Measurements from ENCODE around the gene KCNK16. TPM values are rescaled to one million over a fixed set of nuclear protein-coding genes. Genes with fewer than 3 reads are reported as not detected.

Gene KCNK16
- polyA plus RNA-seq, 1 experiment: not detected

DNA sequence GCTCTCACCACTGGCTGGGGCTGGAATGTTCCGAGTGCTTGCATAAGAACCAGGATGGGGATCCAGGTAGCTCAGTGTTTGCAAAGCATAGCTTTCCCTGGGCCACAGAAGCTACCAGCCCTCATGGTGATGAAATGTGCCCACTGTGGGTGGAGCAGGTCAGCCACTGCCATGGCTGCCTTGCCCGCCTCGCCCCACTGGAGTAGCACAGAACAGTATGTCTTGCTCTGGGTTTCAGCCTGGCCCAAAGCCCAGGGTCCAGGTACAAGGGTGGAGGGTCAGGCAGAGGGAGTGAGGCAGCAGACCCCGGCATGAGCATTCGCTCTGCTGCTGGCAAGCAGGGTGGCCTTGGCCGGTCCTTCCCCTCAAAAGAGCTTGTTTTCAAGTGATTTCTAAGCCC lies 43.0 kb downstream of the KCNK16 start:
- H3K27me3 ChIP-seq (ENCODE audit: control insufficient read depth, insufficient read depth, low read length): no peaks in the 10 kb centered on the region
- TF ChIP-seq CTCF (IDR thresholded peaks at IDR 0.05; ENCODE audit: insufficient read depth, low read depth, low read length): no peak
- H3K36me3 ChIP-seq (ENCODE audit: control insufficient read depth, insufficient read depth, low read length): no peaks in the 10 kb centered on the region
- H3K4me3 ChIP-seq (ENCODE audit: low read depth, low read length): no peak overlapping the region
- DNase-seq (ENCODE audit: low read depth): no peak
- CTCF ChIA-PET: interaction anchor here (1.5 to 1.6 kb wide), 2 partner anchors 23 to 31 kb away, joined by 4 to 5 read pairs; no protein-coding TSS in a partner anchor
- POLR2A ChIA-PET: no interaction called here

GRCh38 chr6:39276379-39276995 lies 46.0 kb downstream of the KCNK16 start:
- CTCF ChIA-PET: no interaction called here
- DNase-seq (ENCODE audit: low read depth): no peak
- H3K27me3 ChIP-seq (ENCODE audit: control insufficient read depth, insufficient read depth, low read length): no peaks in the 10 kb centered on the region
- POLR2A ChIA-PET: no interaction called here
- no peak overlapping the region for H3K4me3 ChIP-seq (ENCODE audit: low read depth, low read length)
- no peaks in the 10 kb centered on the region for H3K36me3 ChIP-seq (ENCODE audit: control insufficient read depth, insufficient read depth, low read length)
- TF ChIP-seq CTCF (IDR thresholded peaks at IDR 0.05; ENCODE audit: insufficient read depth, low read depth, low read length): no peak

DNA sequence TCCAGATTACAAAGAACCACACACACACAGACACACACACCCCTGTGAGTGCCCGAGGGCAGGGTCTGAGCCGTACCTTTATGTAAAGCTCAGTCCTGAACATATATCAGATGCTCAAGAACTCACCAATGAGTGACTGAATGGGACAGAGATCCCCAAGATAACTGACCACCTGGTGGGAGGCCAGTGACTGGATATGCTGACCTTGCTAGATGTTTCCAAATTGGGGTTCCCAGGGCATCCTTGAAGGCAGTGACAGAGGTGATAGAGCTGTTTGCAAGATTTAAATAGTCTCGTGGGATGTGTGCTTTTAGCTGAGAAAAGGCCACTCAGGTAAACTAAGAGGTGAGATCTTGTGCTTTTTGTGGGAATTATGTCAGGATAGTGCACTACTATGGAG lies 47.6 kb downstream of the KCNK16 start:
- no peaks in the 10 kb centered on the region for H3K36me3 ChIP-seq (ENCODE audit: control insufficient read depth, insufficient read depth, low read length)
- POLR2A ChIA-PET: no interaction called here
- no peak for TF ChIP-seq CTCF (IDR thresholded peaks at IDR 0.05; ENCODE audit: insufficient read depth, low read depth, low read length)
- CTCF ChIA-PET: interaction anchor here (1.5 to 1.8 kb wide), 2 partner anchors 15 to 36 kb away, joined by 3 to 7 read pairs; no protein-coding TSS in a partner anchor
- H3K27me3 ChIP-seq (ENCODE audit: control insufficient read depth, insufficient read depth, low read length): no peaks in the 10 kb centered on the region
- DNase-seq (ENCODE audit: low read depth): no peak
- H3K4me3 ChIP-seq (ENCODE audit: low read depth, low read length): no peak overlapping the region

GRCh38 chr6:39274471-39274870 lies 48.0 kb downstream of the KCNK16 start:
- TF ChIP-seq CTCF (IDR thresholded peaks at IDR 0.05; ENCODE audit: insufficient read depth, low read depth, low read length): no peak
- POLR2A ChIA-PET: no interaction called here
- no peak overlapping the region for H3K4me3 ChIP-seq (ENCODE audit: low read depth, low read length)
- no peak for DNase-seq (ENCODE audit: low read depth)
- no peaks in the 10 kb centered on the region for H3K27me3 ChIP-seq (ENCODE audit: control insufficient read depth, insufficient read depth, low read length)
- H3K36me3 ChIP-seq (ENCODE audit: control insufficient read depth, insufficient read depth, low read length): no peaks in the 10 kb centered on the region
- CTCF ChIA-PET: interaction anchor here (1.5 to 1.8 kb wide), 2 partner anchors 15 to 36 kb away, joined by 3 to 7 read pairs; no protein-coding TSS in a partner anchor

- ChIA-PET CTCF (interaction anchor here (1.5 kb wide), 1 partner anchor 37 kb away, joined by 3 read pairs; no protein-coding TSS in a partner anchor), POLR2A (no interaction called here)
- no peaks in the 10 kb centered on the region for H3K36me3 ChIP-seq (ENCODE audit: control insufficient read depth, insufficient read depth, low read length)
- DNase-seq (ENCODE audit: low read depth): no peak
- no peak for TF ChIP-seq CTCF (IDR thresholded peaks at IDR 0.05; ENCODE audit: insufficient read depth, low read depth, low read length)
- H3K4me3 ChIP-seq (ENCODE audit: low read depth, low read length): no peak overlapping the region
- no peaks in the 10 kb centered on the region for H3K27me3 ChIP-seq (ENCODE audit: control insufficient read depth, insufficient read depth, low read length)
Observed at GRCh38 chr6:39273406-39273821, 49.1 kb downstream of the KCNK16 start.

Data from BJ (cell line).